Mucosa of descending colon (tissue), 3 donors: ENCODE data around the gene EPHA6. TPM values are rescaled to one million over a fixed set of nuclear protein-coding genes. Genes with fewer than 3 reads are reported as not detected.
"Not testable (repeated sequence)": the region's sequence is repeated elsewhere in the genome, so short reads cannot be mapped to it uniquely, and the experiment has no call there.

Experiments used
- ATAC-seq: fragments of 200-7000 bp; cut with Tn5 transposase; one replicate; pipeline ENCODE4 v1.9.1; 2020; ENCODE audit warnings: mild to moderate bottlenecking, moderate library complexity
- DNase-seq, 3 donors: peaks; one replicate each; pipeline ENCODE4 v3.0.0-alpha.2; 2020
- H3K36me3 ChIP-seq: fragments of 200-600 bp; one replicate; pipeline ENCODE4 v1.8.0; 2021; ENCODE audit warnings: low read depth, mild to moderate bottlenecking
- H3K4me1 ChIP-seq: fragments of 200-600 bp; one replicate; pipeline ENCODE4 v1.8.0; 2021; ENCODE audit warnings: low read depth, mild to moderate bottlenecking
- H3K4me3 ChIP-seq: fragments of 200-600 bp; one replicate; pipeline ENCODE4 v1.8.0; 2021; ENCODE audit warnings: mild to moderate bottlenecking
- H3K9me3 ChIP-seq: fragments of 200-600 bp; one replicate; pipeline ENCODE4 v1.8.0; 2021; ENCODE audit warnings: mild to moderate bottlenecking
- CTCF ChIP-seq: fragments of 200-600 bp; IDR thresholded peaks from one replicate; pipeline ENCODE4 v1.8.0; 2022; ENCODE audit warnings: antibody characterized with exemption, mild to moderate bottlenecking
- intact Hi-C, 2 donors: fragments of 100-400 bp; cut with DNase I in 1 of 2; cut with micrococcal nuclease in 1 of 2; formaldehyde crosslinking; loops; one replicate each; pipeline versions ENCODE4 v1.11.0 to v1.11.1; 2022; cut with DNase I, micrococcal nuclease
- total RNA-seq, 3 donors: library from RNA; stranded (reverse); fragmentation: NEBNext Ultra II Directional in 2 of 3; extraction: Animal tissue kit (Norgen Biotek cat#: 25700) in 2 of 3; gene quantifications; one replicate each; pipeline versions ENCODE4 v1.2.1 to v1.2.4, GENCODE V29; 2021 to 2023
- donor health status: DM: no; HTN: no; CAD: no; lungs with moderate emphysema.
- donor health status: DM: no; HTN: no; CAD: no.
- donor health status: DM: no; HTN: yes; CAD: no.

EPHA6 gene
- total RNA-seq, 3 donors from 2014 or later = 0.55 to 24.8 (median 1.5) TPM

GRCh38 chr3:97257942-97258697 is 443.7 kb downstream of the EPHA6 start:
- no peak for DNase-seq
- no peak for TF ChIP-seq CTCF
- Histone ChIP-seq H3K9me3 (no peaks in the 10 kb centered on the region), H3K36me3 (no peaks in the 10 kb centered on the region), H3K4me3 (no peak overlapping the region), H3K4me1 (no peaks in the 10 kb centered on the region)
- ATAC-seq = no peak
- intact Hi-C loops = no loop called here

- Histone ChIP-seq H3K4me3 (no peak overlapping the region), H3K9me3 (no peaks in the 10 kb centered on the region), H3K36me3 (no peaks in the 10 kb centered on the region), H3K4me1 (no peaks in the 10 kb centered on the region)
- no peak for TF ChIP-seq CTCF
- intact Hi-C loops = no loop called here
- DNase-seq = no peak
- no peak for ATAC-seq
Observed at GRCh38 chr3:97259263-97259662, 444.9 kb downstream of the EPHA6 start.

GRCh38 chr3:97264180-97264579 is 449.8 kb downstream of the EPHA6 start:
- intact Hi-C loops = no loop called here
- Histone ChIP-seq H3K9me3 (no peaks in the 10 kb centered on the region), H3K36me3 (no peaks in the 10 kb centered on the region), H3K4me1 (no peaks in the 10 kb centered on the region), H3K4me3 (no peak overlapping the region)
- no peak for ATAC-seq
- no peak for TF ChIP-seq CTCF
- no peak for DNase-seq

GRCh38 chr3:97265237-97266005 is 451.0 kb downstream of the EPHA6 start:
- H3K4me3 ChIP-seq = no peak overlapping the region
- H3K4me1 ChIP-seq = no peaks in the 10 kb centered on the region
- intact Hi-C loops = no loop called here
- no peak for ATAC-seq
- no peak for DNase-seq
- no peaks in the 10 kb centered on the region for H3K36me3 ChIP-seq
- no peak for TF ChIP-seq CTCF
- H3K9me3 ChIP-seq = no peaks in the 10 kb centered on the region

- H3K4me1 ChIP-seq = no peaks in the 10 kb centered on the region
- no peaks in the 10 kb centered on the region for H3K36me3 ChIP-seq
- DNase-seq (no peak), ATAC-seq (no peak)
- no peak for TF ChIP-seq CTCF
- H3K9me3 ChIP-seq = no peaks in the 10 kb centered on the region
- H3K4me3 ChIP-seq = no peak overlapping the region
- intact Hi-C loops = no loop called here
Observed at GRCh38 chr3:97269202-97269601, 454.8 kb downstream of the EPHA6 start.

- intact Hi-C loops = not testable (repeated sequence)
Observed at GRCh38 chr3:97276879-97277550, 462.6 kb downstream of the EPHA6 start.

More at GRCh38 chr3:97276879-97277550, 462.6 kb downstream of the EPHA6 start:
- H3K9me3 ChIP-seq, H3K4me3 ChIP-seq, H3K36me3 ChIP-seq, ATAC-seq, DNase-seq, H3K4me1 ChIP-seq: not testable (repeated sequence)
